22Rv1 (cell line): Measurements from ENCODE around the gene GFI1B.
"Not testable (repeated sequence)": the region's sequence is repeated elsewhere in the genome, so short reads cannot be mapped to it uniquely, and the experiment has no call there.

Source experiments
- H3K27ac ChIP-seq: fragments of 450-650 bp; 2 replicates; pipeline ENCODE4 v1.5.1; 2017
- ZFX ChIP-seq: fragments of 450-650 bp; IDR thresholded peaks from 2 replicates; pipeline ENCODE4 v1.6.1; 2017; ENCODE audit warnings: antibody characterized with exemption, borderline replicate concordance
- TF ChIP-seq, protein P1 (sequence below): fragments of 450-650 bp; IDR thresholded peaks from 2 replicates; pipeline ENCODE4 v1.5.1; 2017; ENCODE audit warnings: mild to moderate bottlenecking

Gene GFI1B

DNA sequence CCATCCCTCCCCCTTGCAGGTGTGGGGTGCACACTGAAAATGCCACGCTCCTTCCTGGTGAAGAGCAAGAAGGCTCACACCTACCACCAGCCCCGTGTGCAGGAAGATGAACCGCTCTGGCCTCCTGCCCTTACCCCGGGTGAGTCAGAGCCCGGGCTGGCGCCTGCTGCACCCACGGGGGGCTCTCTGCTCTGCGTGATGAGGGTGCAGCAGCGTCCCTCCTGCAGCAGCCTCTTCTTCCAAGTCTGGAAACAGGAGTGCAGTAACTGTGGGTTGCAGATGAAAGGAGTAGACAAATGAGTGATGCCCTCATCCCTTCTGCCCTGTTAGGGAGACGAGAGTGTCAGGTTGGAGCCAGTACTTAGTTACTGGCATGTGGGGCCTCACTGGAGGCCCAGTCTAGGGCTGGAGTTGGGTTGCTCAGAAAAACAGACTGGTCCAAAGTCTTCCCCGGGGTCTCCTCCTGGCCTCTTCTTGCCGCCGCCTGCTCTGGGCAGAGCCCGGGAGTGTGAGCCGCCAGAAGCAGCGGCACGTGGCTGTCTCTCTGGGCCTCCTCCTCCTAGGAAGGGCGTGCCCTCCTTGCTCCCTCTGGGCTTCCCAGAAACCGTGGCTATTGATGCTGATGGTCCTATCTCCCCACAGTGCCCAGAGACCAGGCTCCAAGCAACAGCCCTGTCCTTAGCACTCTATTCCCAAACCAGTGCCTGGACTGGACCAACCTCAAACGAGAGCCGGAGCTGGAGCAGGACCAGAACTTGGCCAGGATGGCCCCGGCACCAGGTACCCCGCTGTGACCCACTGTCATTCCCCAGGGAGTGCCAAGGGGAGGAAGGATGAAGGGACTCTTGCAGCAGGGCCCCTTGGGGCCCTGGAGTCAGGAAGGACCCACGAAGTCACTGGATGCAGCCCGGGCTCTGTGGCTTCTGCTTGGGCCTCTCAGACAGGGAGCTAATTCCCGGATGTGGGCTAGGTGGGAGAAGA lies 8.4 kb downstream of the GFI1B start:
- TF ChIP-seq ZFX = no peak
- TF ChIP-seq, protein P1, sequence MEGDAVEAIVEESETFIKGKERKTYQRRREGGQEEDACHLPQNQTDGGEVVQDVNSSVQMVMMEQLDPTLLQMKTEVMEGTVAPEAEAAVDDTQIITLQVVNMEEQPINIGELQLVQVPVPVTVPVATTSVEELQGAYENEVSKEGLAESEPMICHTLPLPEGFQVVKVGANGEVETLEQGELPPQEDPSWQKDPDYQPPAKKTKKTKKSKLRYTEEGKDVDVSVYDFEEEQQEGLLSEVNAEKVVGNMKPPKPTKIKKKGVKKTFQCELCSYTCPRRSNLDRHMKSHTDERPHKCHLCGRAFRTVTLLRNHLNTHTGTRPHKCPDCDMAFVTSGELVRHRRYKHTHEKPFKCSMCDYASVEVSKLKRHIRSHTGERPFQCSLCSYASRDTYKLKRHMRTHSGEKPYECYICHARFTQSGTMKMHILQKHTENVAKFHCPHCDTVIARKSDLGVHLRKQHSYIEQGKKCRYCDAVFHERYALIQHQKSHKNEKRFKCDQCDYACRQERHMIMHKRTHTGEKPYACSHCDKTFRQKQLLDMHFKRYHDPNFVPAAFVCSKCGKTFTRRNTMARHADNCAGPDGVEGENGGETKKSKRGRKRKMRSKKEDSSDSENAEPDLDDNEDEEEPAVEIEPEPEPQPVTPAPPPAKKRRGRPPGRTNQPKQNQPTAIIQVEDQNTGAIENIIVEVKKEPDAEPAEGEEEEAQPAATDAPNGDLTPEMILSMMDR = no peak
- no peak overlapping the region for H3K27ac ChIP-seq

DNA sequence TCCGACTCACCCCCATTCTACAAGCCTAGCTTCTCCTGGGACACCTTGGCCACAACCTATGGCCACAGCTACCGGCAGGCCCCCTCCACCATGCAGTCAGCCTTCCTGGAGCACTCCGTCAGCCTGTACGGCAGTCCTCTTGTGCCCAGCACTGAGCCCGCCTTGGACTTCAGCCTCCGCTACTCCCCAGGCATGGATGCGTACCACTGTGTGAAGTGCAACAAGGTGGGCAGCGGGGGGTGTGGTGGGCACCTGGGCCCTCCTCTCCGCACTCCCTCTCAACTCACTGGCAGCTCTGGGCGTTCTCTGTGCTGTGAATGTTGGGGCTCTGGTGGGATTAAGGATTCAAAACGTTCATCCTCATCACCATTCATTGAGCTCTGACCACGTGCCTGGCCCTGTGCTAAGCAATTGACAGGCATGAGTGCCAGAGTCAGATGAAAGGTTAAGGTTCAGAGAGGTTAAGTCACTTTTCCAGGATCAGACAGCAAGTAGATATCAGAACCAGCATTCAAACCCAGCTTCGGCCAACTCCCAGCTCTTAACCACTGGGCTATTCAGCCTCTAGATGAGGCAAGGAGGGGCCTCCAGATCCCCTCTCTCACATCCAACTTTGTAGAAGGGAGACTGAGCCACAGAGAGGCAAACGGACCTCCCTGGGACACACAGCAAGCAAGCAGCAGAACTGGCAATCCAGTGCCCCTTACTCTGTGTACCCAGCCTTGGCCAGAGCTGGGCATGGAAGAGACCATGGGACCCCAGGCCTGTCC lies 9.9 kb downstream of the GFI1B start:
- TF ChIP-seq ZFX = no peak
- no peak overlapping the region for H3K27ac ChIP-seq

- no peak overlapping the region for H3K27ac ChIP-seq
- no peak for TF ChIP-seq ZFX
- TF ChIP-seq, protein P1 = no peak
Observed at GRCh38 chr9:132989014-132989310, 10.5 kb downstream of the GFI1B start.

- no peak overlapping the region for H3K27ac ChIP-seq
- no peak for TF ChIP-seq ZFX
- TF ChIP-seq, protein P1 = no peak
Observed at GRCh38 chr9:132989414-132989996, 11.0 kb downstream of the GFI1B start.

DNA sequence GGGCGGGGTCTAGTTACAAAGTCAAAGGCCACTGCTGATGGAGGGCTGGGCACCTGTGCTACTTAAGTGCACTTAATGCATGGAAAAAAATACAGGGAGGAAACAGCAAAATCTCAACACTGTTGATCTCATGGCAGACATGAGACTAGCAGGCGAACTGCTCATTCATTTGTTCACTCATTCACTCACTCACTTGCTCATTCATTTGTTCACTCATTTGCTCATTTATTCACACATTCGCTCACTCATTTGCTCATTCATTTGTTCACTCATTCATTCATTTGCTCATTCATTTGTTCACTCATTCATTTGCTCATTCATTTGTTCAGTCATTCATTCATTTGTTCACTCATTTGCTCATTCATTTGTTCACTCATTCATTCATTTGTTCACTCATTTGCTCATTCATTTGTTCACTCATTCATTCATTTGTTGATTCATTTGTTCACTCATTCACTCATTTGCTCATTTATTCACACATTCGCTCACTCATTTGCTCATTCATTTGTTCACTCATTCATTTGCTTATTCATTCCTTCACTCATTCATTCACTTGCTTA lies 11.6 kb downstream of the GFI1B start:
- H3K27ac ChIP-seq = not testable (repeated sequence)

DNA sequence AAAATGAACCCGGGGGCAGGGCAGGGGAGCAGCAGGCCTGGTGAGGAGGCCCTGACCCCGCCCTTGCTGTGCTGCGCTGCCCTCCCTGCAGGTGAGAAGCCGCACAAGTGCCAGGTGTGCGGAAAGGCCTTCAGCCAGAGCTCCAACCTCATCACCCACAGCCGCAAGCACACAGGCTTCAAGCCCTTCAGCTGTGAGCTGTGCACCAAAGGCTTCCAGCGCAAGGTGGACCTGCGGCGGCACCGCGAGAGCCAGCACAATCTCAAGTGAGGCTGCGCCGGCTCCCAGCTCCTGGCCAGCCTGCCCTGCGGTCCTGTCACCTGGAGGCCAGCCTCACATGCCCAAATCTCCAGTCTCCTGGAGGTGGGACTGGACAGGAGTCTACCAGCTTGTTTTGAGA lies 12.3 kb downstream of the GFI1B start:
- no peak overlapping the region for H3K27ac ChIP-seq
- no peak for TF ChIP-seq ZFX
- TF ChIP-seq, protein P1 = no peak

DNA sequence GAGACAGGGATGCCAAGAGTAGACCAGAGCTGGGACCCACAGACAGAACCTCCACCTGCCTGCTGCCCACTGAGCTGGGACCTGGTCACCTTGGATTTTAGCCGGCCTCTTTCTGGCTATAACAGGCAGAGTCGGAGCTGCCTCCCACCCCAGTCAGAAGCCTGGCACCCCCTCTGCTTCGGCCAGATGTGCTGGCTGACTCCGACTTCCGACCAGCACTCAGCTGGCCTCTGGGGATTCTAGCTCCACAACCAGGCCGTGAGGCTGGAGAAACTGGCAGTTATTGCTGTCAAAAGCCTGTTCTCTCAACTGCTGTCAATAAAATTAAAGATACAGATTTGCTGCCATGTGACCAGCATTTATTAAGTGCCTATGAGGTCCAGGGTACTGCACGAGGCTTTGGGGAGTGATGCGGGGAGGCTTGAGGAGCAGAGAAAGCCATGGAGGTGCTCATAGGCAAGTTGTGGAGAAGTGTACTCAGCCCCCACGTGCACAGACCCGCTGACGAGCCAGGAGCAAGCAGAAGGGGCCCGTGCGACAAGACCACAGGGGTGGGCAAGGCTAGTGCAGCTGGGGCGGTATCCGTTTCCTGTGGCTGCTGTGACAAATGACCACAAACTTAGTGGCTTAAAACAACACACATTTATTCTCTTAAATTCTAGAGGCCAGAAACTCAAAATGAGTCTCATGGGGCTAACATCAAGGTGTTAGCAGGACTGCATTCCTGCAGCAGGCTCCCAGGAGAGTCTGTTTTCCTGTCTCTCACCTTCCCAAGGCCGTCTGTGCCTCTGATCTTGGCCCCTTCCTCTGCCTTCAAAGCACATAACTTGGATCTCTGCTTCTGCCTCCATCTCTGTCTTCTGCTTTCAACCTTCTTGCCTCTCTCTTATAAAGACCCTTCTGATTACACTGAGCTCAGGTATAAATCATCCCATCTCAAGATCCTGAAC lies 13.1 kb downstream of the GFI1B start:
- H3K27ac ChIP-seq = no peak overlapping the region
- TF ChIP-seq, protein P1 = no peak
- TF ChIP-seq ZFX = no peak
